Upper lobe of left lung (tissue), 4 donors: ENCODE results near the gene PLCL2.

ENCODE experiments used
- POLR2A ChIP-seq, 4 donors: fragments of 450-650 bp; IDR thresholded peaks; one replicate each; pipeline ENCODE4 v1.5.1; 2016 to 2017; ENCODE audit warnings: antibody characterized with exemption in 4 of 4, mild to moderate bottlenecking in 2 of 4
- TF ChIP-seq, protein P1 (sequence below), 6 experiments: fragments of 450-650 bp in 4 of 6; fragments of 200-600 bp in 2 of 6; sonication (generic) in 2 of 6; IDR thresholded peaks; one replicate each; pipeline ENCODE4 v1.5.1; 2016 to 2019; ENCODE audit warnings: antibody characterized with exemption in 6 of 6

DNA sequence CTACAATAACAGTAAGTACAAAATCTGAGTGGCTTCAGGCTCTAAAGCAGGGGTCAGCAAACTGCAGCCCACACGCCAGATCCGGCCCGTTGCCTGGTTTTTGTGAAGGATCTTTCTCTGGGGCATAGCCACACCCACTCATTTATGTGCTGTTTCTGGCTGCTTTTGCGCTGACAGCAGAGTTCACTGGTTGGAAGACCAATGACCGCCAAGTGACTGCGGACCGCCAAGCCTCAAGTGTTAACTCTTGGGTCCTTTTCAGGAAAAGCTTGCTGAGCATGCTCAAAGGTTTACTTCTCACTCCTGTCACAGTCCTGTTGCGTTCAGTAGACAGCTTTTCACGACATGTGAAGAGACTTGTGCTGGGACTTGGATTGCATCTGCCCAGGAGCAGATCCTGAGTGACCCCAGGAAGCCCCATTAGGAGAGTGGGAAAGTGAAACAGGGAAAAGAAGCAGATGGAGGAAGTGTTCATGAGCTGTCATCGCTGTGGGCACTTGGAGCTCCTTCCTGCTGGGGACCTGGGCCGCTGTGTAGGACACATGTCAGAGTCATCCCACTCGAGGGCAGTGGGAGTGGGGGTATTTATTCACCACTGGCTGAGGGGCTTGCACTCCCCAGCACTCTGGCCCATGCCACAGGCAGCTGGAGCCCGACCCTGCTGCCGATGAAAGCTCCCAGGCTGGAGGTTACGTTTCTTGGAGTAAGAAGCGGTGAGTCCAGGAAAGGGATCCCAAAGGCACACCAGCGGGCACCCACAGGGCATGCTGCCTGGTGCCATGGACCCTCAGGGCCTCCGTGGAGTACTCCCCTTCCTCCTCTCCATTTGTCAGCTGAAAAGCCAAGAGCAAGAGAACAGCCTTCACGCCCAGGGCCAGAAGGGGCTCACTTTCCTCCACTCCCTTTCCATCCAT is 249.1 kb downstream of the PLCL2 start:
- TF ChIP-seq, protein P1, sequence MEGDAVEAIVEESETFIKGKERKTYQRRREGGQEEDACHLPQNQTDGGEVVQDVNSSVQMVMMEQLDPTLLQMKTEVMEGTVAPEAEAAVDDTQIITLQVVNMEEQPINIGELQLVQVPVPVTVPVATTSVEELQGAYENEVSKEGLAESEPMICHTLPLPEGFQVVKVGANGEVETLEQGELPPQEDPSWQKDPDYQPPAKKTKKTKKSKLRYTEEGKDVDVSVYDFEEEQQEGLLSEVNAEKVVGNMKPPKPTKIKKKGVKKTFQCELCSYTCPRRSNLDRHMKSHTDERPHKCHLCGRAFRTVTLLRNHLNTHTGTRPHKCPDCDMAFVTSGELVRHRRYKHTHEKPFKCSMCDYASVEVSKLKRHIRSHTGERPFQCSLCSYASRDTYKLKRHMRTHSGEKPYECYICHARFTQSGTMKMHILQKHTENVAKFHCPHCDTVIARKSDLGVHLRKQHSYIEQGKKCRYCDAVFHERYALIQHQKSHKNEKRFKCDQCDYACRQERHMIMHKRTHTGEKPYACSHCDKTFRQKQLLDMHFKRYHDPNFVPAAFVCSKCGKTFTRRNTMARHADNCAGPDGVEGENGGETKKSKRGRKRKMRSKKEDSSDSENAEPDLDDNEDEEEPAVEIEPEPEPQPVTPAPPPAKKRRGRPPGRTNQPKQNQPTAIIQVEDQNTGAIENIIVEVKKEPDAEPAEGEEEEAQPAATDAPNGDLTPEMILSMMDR (IDR thresholded peaks at IDR 0.05), result no peak
- no peak for TF ChIP-seq POLR2A (IDR thresholded peaks at IDR 0.05)
